BE2C (cell line): ENCODE data around the gene SLC7A8.

ENCODE experiments used
- DNase-seq: peaks from one replicate; pipeline ENCODE4 v3.0.0-alpha.2; 2020
- H3K27me3 ChIP-seq: fragments of 250-450 bp; sonication (Bioruptor Pico); 2 replicates; pipeline ENCODE4 v1.5.1; 2020; ENCODE audit warnings: mild to moderate bottlenecking
- H3K36me3 ChIP-seq: fragments of 250-450 bp; sonication (Bioruptor Pico); 2 replicates; pipeline ENCODE4 v1.5.1; 2020; ENCODE audit warnings: mild to moderate bottlenecking
- H3K4me1 ChIP-seq: fragments of 250-450 bp; sonication (Bioruptor Pico); 2 replicates; pipeline ENCODE4 v1.5.1; 2020
- H3K4me3 ChIP-seq: 2 replicates; pipeline ENCODE4 v1.5.1; 2011; ENCODE audit warnings: low read depth, low read length
- H3K9me3 ChIP-seq: fragments of 250-450 bp; sonication (Bioruptor Pico); 2 replicates; pipeline ENCODE4 v1.5.1; 2020
- TF ChIP-seq, protein P1 (sequence below): IDR thresholded peaks from 2 replicates; pipeline ENCODE4 v1.5.1; 2012; ENCODE audit warnings: mild to moderate bottlenecking, low read depth, low read length

Gene SLC7A8

DNA sequence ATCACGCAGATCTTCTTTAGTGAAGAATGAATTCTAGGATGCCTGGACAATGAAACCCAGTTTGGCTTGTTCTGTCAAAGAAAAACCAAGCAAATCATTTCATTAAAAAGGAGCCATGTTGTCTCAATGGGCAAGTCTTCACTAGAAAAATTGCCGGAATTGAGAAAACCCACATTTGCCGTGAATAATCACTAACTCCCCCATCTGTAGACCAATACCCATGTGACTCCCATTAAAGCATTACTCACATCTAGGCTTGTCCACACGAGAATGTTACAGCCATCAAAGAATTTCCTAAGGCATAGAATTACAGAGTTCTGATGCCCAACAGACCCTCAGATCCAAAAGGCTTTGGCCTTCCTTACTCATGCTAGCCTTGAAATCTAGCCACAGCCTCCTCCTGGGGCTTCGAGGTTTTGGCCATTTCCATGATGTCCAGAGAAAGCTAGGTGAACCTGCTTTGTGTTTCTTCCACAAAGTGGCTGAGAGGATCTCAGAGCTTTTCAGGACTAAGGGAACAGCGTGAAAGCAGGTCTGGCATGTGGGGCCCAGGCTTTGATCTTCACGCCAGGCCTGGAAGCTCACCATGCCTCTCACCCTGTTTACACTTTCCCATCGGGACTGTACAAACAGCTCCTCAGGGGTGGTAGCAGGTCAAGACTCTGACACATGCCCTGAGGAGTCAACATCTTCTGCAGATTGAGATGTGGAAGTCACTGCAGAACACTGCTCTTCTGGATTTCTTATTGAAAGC lies 12.1 kb downstream of the SLC7A8 start:
- TF ChIP-seq, protein P1, sequence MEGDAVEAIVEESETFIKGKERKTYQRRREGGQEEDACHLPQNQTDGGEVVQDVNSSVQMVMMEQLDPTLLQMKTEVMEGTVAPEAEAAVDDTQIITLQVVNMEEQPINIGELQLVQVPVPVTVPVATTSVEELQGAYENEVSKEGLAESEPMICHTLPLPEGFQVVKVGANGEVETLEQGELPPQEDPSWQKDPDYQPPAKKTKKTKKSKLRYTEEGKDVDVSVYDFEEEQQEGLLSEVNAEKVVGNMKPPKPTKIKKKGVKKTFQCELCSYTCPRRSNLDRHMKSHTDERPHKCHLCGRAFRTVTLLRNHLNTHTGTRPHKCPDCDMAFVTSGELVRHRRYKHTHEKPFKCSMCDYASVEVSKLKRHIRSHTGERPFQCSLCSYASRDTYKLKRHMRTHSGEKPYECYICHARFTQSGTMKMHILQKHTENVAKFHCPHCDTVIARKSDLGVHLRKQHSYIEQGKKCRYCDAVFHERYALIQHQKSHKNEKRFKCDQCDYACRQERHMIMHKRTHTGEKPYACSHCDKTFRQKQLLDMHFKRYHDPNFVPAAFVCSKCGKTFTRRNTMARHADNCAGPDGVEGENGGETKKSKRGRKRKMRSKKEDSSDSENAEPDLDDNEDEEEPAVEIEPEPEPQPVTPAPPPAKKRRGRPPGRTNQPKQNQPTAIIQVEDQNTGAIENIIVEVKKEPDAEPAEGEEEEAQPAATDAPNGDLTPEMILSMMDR, result no peak
- Histone ChIP-seq H3K9me3 (no peaks in the 10 kb centered on the region), H3K36me3 (no peaks in the 10 kb centered on the region), H3K4me1 (peaks cover 4% of the 10 kb centered on the region; the same call in 1 of the 2 replicates), H3K27me3 (no peaks in the 10 kb centered on the region; the same call in none of the 2 replicates), H3K4me3 (no peak overlapping the region)
- DNase-seq, result no peak

DNA sequence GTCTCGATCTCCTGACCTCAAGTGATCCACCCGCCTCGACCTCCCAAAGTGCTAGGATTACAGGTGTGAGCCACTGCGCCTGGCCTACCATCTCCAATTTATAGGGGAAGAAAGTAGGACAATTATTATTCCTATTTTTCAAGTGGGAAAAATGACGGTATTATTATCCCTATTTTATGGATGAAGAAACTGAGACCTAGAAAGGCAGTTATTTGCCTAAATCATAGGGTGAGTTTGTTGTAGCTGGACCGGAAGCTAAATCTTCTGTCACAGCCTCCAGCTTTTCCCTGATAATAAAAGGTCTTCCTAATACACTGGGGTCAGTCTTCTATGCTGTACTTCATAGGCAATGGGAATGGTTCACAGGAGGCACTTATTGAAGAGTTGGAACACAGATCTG lies 13.8 kb downstream of the SLC7A8 start:
- H3K4me3 ChIP-seq, result no peak overlapping the region
- no peaks in the 10 kb centered on the region for H3K36me3 ChIP-seq
- H3K4me1 ChIP-seq, result peaks cover 4% of the 10 kb centered on the region; the same call in 1 of the 2 replicates
- H3K27me3 ChIP-seq, result no peaks in the 10 kb centered on the region; the same call in 1 of the 2 replicates
- DNase-seq, result no peak
- TF ChIP-seq, protein P1, result no peak
- no peaks in the 10 kb centered on the region for H3K9me3 ChIP-seq

DNA sequence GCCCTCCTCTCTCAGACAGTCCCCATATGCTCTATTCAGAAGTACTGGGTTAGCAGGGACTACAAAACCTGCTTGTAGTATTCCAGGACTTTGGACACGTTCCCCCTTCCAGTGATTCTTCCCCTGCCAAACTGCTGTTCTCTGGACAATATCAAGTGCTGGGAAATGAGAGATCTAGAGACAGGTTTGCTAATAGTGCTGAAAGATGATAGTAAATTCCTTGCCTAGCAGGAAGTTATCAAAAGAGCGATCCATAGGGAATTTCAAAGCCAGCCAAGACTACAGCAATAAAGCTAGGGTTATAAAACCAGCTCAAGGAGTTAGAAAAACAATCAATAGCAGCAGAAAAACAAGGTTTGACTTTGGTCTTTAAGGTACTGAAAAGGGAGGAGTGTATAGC lies 15.2 kb downstream of the SLC7A8 start:
- no peak overlapping the region for H3K4me3 ChIP-seq
- H3K27me3 ChIP-seq, result no peaks in the 10 kb centered on the region; the same call in 1 of the 2 replicates
- TF ChIP-seq, protein P1, result no peak
- no peaks in the 10 kb centered on the region for H3K9me3 ChIP-seq
- no peak for DNase-seq
- H3K4me1 ChIP-seq, result no peaks in the 10 kb centered on the region
- no peaks in the 10 kb centered on the region for H3K36me3 ChIP-seq

DNA sequence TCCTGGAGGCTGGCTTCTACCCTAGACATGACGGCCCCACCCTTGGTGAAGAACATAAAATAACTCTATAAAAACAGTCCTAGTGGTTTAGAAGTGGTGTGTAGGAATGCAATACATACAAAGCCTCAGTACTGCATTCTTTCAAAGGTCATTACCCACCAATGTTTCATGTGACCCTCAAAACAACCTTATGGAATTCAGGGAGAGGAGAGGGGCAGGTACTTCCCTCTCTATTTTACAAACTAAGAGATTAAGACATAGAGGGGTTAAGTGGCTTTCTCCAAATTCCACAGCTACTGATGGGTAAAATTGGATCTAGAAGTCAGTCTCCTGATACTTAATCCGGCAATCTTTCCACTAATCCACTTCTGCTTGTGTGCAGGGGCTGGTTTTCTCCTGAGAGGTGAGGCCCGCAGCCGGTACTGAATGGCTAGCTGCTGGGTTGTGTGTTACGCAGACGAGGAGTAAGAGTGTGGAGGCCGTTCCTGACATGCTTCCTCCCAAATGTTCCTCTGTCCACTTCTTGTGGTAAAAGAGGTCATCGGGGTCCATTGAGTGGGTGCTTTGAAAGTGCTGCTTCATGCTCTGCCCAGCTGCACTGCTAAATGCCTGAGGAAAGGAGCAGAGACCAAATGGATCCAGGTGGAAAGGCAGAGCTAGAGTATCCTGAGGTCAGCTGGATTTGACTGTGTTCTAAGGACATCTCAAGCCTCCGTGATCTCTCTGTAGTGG lies 16.2 kb downstream of the SLC7A8 start:
- DNase-seq, result no peak
- TF ChIP-seq, protein P1, result no peak
- no peaks in the 10 kb centered on the region for H3K9me3 ChIP-seq
- H3K36me3 ChIP-seq, result no peaks in the 10 kb centered on the region
- H3K4me3 ChIP-seq, result no peak overlapping the region
- H3K4me1 ChIP-seq, result no peaks in the 10 kb centered on the region
- H3K27me3 ChIP-seq, result no peaks in the 10 kb centered on the region; the same call in 1 of the 2 replicates

DNA sequence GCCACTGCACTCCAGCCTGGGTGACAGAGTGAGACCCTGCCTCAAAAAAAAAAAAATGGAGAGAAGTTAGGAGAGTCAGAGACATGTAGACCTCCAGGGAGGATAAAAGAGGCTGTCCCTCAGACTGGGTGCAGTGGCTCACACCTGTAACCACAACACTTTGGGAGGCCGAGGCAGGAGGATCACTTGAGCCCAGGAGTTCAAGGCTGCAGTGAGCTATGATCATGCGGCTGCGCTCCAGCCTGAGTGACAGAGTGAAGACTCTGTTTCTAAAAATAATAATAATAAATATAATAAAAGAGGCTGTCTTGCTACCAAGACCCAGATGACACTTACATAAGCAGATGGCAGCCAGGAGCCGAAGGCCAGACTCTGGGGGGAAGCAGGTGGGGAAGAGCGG lies 18.5 kb downstream of the SLC7A8 start:
- H3K4me1 ChIP-seq, result no peaks in the 10 kb centered on the region
- DNase-seq, result no peak
- H3K4me3 ChIP-seq, result no peak overlapping the region
- H3K36me3 ChIP-seq, result no peaks in the 10 kb centered on the region
- no peaks in the 10 kb centered on the region for H3K9me3 ChIP-seq
- TF ChIP-seq, protein P1, result no peak
- H3K27me3 ChIP-seq, result no peaks in the 10 kb centered on the region; the same call in 1 of the 2 replicates

DNA sequence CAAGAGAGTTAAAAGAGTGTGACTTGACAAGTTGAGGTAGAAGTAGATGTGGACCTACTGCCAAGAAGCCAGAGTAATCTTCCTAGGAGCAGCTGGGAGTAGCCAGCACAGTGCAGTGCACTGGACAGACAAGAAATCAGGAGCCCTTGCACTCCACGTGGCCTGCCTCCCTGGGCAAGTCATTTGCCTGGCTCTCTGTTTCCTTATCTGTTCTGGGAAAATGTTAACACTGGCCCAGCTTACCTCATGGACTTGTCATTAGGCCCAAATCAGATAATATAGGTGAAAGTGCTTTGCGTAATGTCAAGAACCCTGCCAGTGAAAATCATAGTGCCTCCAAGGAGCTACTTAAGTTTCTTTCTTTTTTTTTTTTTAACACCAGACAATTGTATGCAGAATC lies 19.2 kb downstream of the SLC7A8 start:
- Histone ChIP-seq H3K27me3 (no peaks in the 10 kb centered on the region; the same call in 1 of the 2 replicates), H3K4me3 (no peak overlapping the region), H3K9me3 (no peaks in the 10 kb centered on the region), H3K4me1 (no peaks in the 10 kb centered on the region), H3K36me3 (no peaks in the 10 kb centered on the region)
- TF ChIP-seq, protein P1, result no peak
- no peak for DNase-seq
